GM19372 (cell line): ENCODE results near the gene NR1D1.

ENCODE experiments used
- ATAC-seq: cut with Tn5 transposase; IDR thresholded peaks from one replicate; pipeline ENCODE4 v1.9.1; 2021; ENCODE audit warnings: mild to moderate bottlenecking, low read depth, moderate library complexity; ENCODE audit not compliant: unreplicated experiment

NR1D1 gene

GRCh38 chr17:40064971-40065768, 35.2 kb downstream of the NR1D1 start:
- ATAC-seq, result no peak

- ATAC-seq, result no peak
Measured at GRCh38 chr17:40063901-40064531, 36.4 kb downstream of the NR1D1 start.

DNA sequence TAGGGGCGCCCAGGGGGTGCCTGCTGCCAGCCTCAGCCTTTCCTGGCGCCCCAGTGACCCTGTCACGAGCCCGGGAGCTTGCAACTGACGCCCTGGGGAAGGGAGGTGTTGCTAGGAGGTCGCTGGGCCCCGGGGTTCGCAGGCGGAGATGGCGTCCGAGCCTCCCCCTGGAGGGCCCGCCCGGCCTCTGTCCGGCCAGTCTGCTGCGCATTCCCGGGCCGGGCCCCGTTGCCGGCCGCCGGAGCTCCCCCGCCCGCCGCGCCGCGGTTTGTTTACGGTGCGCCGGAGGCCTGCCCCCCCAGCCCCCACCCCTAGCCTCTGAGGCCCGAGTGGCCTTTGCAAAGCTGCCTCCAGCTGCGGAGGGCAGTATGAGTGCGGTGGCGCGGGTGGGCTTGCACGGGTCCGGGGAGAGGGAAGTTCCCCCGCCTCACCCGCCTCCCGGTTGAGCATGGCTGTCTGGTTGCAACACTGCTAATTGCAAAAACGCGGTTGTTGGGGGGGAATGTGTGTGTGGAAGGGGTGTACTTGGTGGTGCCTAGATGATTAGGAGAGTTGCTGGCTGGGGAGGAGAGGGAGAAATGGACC, 37.1 kb downstream of the NR1D1 start:
- ATAC-seq, result peak; percentile 37

GRCh38 chr17:40062329-40063186, 37.8 kb downstream of the NR1D1 start, which contains the start of gene THRA:
THRA (plus strand) TSS chr17:40062965; CDS start chr17:40074489, 11,524 bp downstream.
- ATAC-seq, result peak; percentile 64

GRCh38 chr17:40061609-40062038, 38.8 kb downstream of the NR1D1 start:
- ATAC-seq, result no peak

DNA sequence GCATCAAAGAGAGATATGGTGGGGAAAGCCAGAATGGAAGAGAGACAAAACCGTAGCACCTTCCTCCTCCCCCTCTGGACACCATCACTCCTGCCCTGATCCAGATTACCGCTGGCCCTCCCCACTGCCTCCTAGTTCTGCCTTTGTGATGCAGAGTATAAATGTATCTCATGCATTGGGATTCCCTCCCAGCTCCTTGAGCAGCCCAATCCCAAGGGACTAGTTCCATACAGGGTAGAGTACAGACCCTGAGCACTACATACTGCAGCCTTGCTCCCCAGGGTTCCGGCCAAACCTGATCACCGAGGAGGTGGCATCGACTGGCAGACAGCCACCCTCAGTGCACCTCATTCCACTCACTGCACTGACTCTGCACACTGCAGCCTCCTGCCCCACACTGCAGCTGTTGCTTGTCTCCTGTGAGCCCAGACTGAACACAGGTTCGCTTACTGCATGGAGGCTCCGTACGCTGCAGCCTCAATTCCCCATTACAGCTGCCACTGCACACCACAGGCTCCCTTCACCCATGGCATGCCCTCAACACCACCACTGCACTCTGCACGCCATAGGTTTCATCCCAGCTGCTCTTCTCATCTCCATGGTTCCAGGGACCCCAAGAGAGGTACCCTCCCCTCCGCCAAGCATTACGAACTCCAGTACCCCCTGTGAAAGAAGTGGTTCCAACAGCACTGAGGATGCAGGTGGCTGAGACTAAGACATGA, 39.3 kb downstream of the NR1D1 start:
- ATAC-seq, result no peak

DNA sequence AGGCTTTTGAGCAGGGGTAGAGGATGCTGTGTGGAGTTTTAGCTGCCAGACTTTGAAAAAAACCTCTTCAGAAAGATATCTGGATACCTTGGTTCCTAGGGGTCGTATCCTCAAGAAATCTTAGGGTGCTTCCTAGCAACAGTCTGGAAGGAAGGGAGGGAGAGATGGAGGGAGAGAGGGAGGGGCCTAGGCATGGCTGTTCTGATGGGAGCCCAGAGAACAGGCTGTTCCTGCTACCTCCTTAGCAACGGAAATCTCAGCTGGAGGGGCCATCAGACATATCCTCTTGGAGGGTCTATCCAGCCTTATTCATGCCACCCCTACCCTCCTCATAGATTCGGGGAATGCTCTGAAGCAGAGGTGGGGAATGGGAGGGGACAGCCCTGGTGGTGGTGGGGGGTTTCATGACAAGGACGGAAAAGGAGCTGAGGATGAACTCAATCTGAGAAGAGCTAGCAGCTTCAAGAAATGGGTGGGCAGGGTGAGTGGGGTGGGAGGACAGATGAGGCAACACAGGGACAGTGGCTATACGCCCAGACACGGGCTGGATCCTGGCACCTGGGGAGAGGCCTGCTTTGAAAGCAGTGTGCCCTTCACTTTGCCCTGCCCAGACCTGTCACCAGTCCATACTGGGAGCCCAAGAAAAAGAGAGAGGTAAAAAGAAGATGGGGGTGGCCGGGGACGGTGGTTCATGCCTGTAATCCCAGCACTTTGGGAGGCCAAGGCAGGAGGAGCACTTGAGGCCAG, 40.5 kb downstream of the NR1D1 start:
- no peak for ATAC-seq

- no peak for ATAC-seq
Measured at GRCh38 chr17:40058865-40059264, 41.5 kb downstream of the NR1D1 start.

GRCh38 chr17:40058186-40058784, 42.1 kb downstream of the NR1D1 start:
- ATAC-seq, result no peak

DNA sequence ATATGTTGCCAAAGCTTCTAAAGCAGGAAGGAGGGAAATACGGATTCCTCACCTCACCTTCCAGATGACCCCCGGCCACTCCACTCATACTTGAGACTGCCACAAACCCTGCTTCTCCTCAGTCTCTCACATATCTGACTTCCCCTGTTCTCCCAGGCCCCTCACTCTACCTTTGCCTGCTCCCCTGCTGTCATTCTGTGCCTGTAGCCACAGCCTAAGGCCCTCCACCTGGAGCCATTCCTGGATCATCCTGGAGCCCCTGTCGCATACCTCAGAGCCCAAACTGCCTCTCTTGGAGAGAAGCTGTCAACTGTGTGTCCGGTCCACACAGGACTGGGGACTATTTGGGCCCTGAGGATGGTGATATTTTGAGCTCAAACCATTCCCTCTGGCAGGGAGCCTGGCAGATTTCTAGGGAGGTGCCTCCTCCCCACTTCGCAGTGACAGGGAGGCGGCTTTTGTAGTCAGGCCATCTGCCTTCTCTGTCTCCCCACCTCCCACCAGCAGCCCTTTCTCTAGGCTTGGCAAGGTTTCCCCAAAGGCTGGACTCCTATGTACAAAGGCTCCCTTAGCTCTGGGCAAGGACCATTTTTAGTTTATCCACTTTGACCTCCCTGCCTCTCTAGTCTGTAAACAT, 43.9 kb downstream of the NR1D1 start:
- no peak for ATAC-seq
